Lung (tissue), 12 donors: ENCODE data around the gene KCND3. TPM values are rescaled to one million over a fixed set of nuclear protein-coding genes. Genes with fewer than 3 reads are reported as not detected.

Source experiments
- ATAC-seq: fragments of 200-7000 bp; cut with Tn5 transposase; one replicate; pipeline ENCODE4 v1.9.1; 2020; ENCODE audit warnings: moderate number of reproducible peaks; ENCODE audit not compliant: insufficient read depth, low FRiP score
- DNase-seq, 3 donors: peaks; one replicate each; pipeline ENCODE4 v3.0.0-alpha.2; 2013 to 2017
- H3K27ac ChIP-seq, 2 donors: one replicate each; pipeline ENCODE4 v1.5.1; 2013; ENCODE audit warnings: mild to moderate bottlenecking in 2 of 2, moderate library complexity in 2 of 2, control low read depth in 1 of 2, inconsistent platforms in 1 of 2, low read depth in 1 of 2, low read length in 1 of 2
- H3K27me3 ChIP-seq, 3 donors: one replicate each; pipeline ENCODE4 v1.5.1; 2013; ENCODE audit warnings: low read length in 2 of 3; ENCODE audit not compliant: control insufficient read depth in 3 of 3, insufficient read depth in 3 of 3
- H3K36me3 ChIP-seq, 4 donors: one replicate each; pipeline ENCODE4 v1.5.1; 2013; ENCODE audit warnings: low read length in 4 of 4, mild to moderate bottlenecking in 1 of 4, moderate library complexity in 1 of 4; ENCODE audit not compliant: control insufficient read depth in 4 of 4, insufficient read depth in 4 of 4
- H3K4me1 ChIP-seq, 5 donors: one replicate each; pipeline ENCODE4 v1.5.1; 2013; ENCODE audit warnings: low read length in 5 of 5, mild to moderate bottlenecking in 2 of 5, moderate library complexity in 1 of 5; ENCODE audit not compliant: control insufficient read depth in 5 of 5, insufficient read depth in 5 of 5
- H3K4me3 ChIP-seq: one replicate; pipeline ENCODE4 v1.5.1; 2013; ENCODE audit warnings: mild to moderate bottlenecking, control low read depth, moderate library complexity
- H3K9ac ChIP-seq, 2 donors: one replicate each; pipeline ENCODE4 v1.5.1; 2013; ENCODE audit warnings: low read length in 2 of 2, control low read depth in 1 of 2; ENCODE audit not compliant: insufficient read depth in 1 of 2
- H3K9me3 ChIP-seq, 4 donors: one replicate each; pipeline ENCODE4 v1.5.1; 2013; ENCODE audit warnings: low read length in 3 of 4, mild to moderate bottlenecking in 1 of 4, moderate library complexity in 1 of 4; ENCODE audit not compliant: control insufficient read depth in 4 of 4, insufficient read depth in 3 of 4
- CTCF ChIP-seq: IDR thresholded peaks from 2 replicates; pipeline ENCODE4 v1.5.1; 2012; ENCODE audit warnings: mild to moderate bottlenecking; ENCODE audit errors: control extremely low read depth, extremely low read depth
- WGBS, 2 donors: extraction: QIAGEN DNeasy Blood & Tissue Kit; methylation state at CpG; one replicate each; pipeline ENCODE4 v1.1.7; 2013; 5-methylcytosine and 5-hydroxymethylcytosine counted together
- polyA plus RNA-seq, 2 donors: library from polyadenylated mRNA; stranded (reverse); fragments of 200-250 nt; gene quantifications; one replicate each; pipeline ENCODE4 v1.2.1, GENCODE V29; 2013
- total RNA-seq, 2 donors: library from RNA; depleted of rRNA in 1 of 2; stranded (reverse); fragments of >200 nt in 1 of 2; gene quantifications; one replicate each; pipeline ENCODE4 v1.2.1, GENCODE V29; 2014 to 2021
- donor health status: control.
- donor health status: control.
- donor health status: Bipolar disorder and iron deficiency.
- donor health status: healthy.
- donor health status: DM: yes; HTN: yes; CAD: no.

KCND3 gene
- total and polyA plus RNA-seq, 4 donors: 1.3 to 12.1 (median 4.9) TPM

GRCh38 chr1:111789666-111790316, 199.7 kb downstream of the KCND3 start:
- ATAC-seq (peak; percentile 68), DNase-seq (no peak)
- Histone ChIP-seq H3K27ac (no peak overlapping the region), H3K27me3 (peaks cover 0 to 25% (median 11%) of the 10 kb centered on the region in 3 donors), H3K4me3 (no peak overlapping the region), H3K36me3 (no peaks in the 10 kb centered on the region), H3K4me1 (peaks cover 0 to 2% (median 0%) of the 10 kb centered on the region in 5 donors), H3K9ac (no peak overlapping the region), H3K9me3 (no peaks in the 10 kb centered on the region)
- WGBS, 2 donors: 84 to 90% methylated on average over 2 of the region's 2 CpGs
- no peak for TF ChIP-seq CTCF

- DNase-seq: peak; percentile 4 to 19 (median 16)
- ATAC-seq: no peak
- peak overlapping the region in 1 of 2 donors; percentile 40 for H3K27ac ChIP-seq
- H3K9ac ChIP-seq: no peak overlapping the region
- TF ChIP-seq CTCF: no peak
- no peaks in the 10 kb centered on the region for H3K9me3 ChIP-seq
- H3K36me3 ChIP-seq: no peaks in the 10 kb centered on the region
- H3K27me3 ChIP-seq: peaks cover 0 to 25% (median 15%) of the 10 kb centered on the region in 3 donors
- H3K4me3 ChIP-seq: no peak overlapping the region
- 68 to 78% methylated on average over 5 of the region's 5 CpGs for WGBS, 2 donors
- peaks cover 0 to 2% (median 0%) of the 10 kb centered on the region in 5 donors for H3K4me1 ChIP-seq
Measured at GRCh38 chr1:111789142-111789541, 200.3 kb downstream of the KCND3 start.

DNA sequence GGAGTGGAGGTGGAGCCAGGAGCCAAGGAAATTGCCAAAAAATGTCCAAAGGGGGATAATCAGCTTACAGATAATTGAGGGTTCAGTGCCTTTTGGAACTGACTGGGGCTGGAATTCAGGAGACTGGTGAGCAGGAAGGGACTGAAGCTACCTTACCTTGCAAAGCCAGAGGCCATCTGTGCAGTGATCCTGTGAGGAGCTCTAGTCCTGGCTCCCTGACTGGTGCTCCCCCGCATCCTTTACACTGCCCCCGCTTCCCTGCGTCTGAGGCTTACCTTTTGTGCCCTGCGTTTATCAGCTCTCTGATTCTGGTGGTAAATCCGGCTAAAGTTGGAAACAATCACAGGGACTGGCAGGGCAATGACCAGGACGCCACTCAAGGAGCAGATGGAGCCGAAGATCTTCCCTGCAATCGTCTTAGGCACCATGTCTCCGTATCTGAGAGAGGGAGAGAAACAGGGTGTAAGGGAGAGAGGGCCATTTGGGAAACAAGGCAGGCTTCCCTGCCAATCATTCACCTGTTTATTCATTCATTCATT, 202.7 kb downstream of the KCND3 start:
- Histone ChIP-seq H3K4me3 (no peak overlapping the region), H3K27me3 (peaks cover 0 to 19% (median 10%) of the 10 kb centered on the region in 3 donors), H3K27ac (no peak overlapping the region), H3K36me3 (no peaks in the 10 kb centered on the region), H3K9me3 (no peaks in the 10 kb centered on the region), H3K9ac (no peak overlapping the region), H3K4me1 (no peaks in the 10 kb centered on the region)
- DNase-seq: no peak
- WGBS, 2 donors: 82 to 89% methylated on average over 9 of the region's 9 CpGs
- no peak for ATAC-seq
- TF ChIP-seq CTCF: no peak
